Activated B cell treated with CpG ODN at 0.5 μM for 24 hours (primary cell): ENCODE measurements around the gene LMLN. TPM values are rescaled to one million over a fixed set of nuclear protein-coding genes. Genes with fewer than 3 reads are reported as not detected.
"Not testable (repeated sequence)": the region's sequence is repeated elsewhere in the genome, so short reads cannot be mapped to it uniquely, and the experiment has no call there.

ENCODE experiments used
- ATAC-seq: fragments of 200-7000 bp; cut with Tn5 transposase; one replicate; pipeline ENCODE4 v1.10.0; 2021; ENCODE audit warnings: low read depth, mild to moderate bottlenecking, moderate library complexity
- CTCF ChIA-PET: fragments of 350-600 bp; sonication (Branson Sonifier 250); formaldehyde crosslinking; loops from one replicate; lab custom pipeline; 2021; ENCODE audit warnings: antibody characterized with exemption; lab: Charles Lee
- POLR2A ChIA-PET: fragments of 350-600 bp; sonication (Branson Sonifier 250); formaldehyde crosslinking; loops from one replicate; lab custom pipeline; 2021; ENCODE audit warnings: antibody characterized with exemption; lab: Charles Lee
- DNase-seq: peaks from one replicate; pipeline ENCODE4 v3.0.0; 2022
- H3K27ac Mint-ChIP-seq: one replicate; pipeline ENCODE4 v1.8.0; 2020; ENCODE audit warnings: mixed read lengths
- H3K27me3 Mint-ChIP-seq: one replicate; pipeline ENCODE4 v1.8.0; 2021; ENCODE audit warnings: mixed read lengths
- H3K36me3 Mint-ChIP-seq: one replicate; pipeline ENCODE4 v1.8.0; 2021; ENCODE audit warnings: low read depth, mixed read lengths
- H3K4me1 Mint-ChIP-seq: one replicate; pipeline ENCODE4 v1.8.0; 2021; ENCODE audit warnings: mixed read lengths
- H3K4me3 Mint-ChIP-seq: one replicate; pipeline ENCODE4 v1.8.0; 2020; ENCODE audit warnings: mild to moderate bottlenecking, mixed read lengths
- H3K9me3 Mint-ChIP-seq: one replicate; pipeline ENCODE4 v1.8.0; 2020; ENCODE audit warnings: mixed read lengths
- intact Hi-C: fragments of 100-400 bp; cut with micrococcal nuclease; formaldehyde crosslinking; loops from one replicate; pipeline ENCODE4 v1.15.1; 2024
- total RNA-seq: library from RNA; stranded (reverse); gene quantifications from 2 replicates; pipeline ENCODE4 v1.2.3, GENCODE V29; 2022
- TF ChIP-seq, protein P1 (sequence below): fragments of 200-600 bp; IDR thresholded peaks from one replicate; pipeline ENCODE4 v1.8.0; 2022; ENCODE audit warnings: antibody characterized with exemption, mild to moderate bottlenecking

Gene LMLN
- total RNA-seq, 1 donor from 2014 or later, result 4.1 TPM

- intact Hi-C loops, result no loop called here
- ATAC-seq, result no peak
- CTCF ChIA-PET, result no interaction called here
These were observed 88.4 kb downstream of the LMLN start for GRCh38 chr3:198048445-198048844.

DNA sequence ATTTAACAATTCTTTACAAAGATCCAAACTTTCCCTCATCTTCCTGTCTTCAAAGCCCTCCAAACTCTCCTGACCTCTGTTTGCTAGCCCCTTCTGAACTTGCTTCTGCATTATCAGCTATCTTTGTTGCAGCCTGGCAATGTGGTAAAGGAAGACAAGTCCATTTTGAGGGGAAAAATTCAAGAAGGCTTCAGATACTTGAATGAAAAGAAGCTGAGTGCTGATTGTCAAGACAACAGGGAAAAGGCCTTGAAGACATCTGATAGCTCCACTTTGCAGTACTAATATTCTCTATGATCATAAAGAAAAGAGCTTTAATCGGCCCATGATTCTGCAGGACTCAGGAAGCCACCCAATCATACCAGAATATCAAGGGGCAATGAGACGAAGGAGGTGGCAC, 91.8 kb downstream of the LMLN start:
- no peak overlapping the region for H3K4me3 Mint-ChIP-seq
- DNase-seq (no peak), ATAC-seq (no peak)
- peaks cover 2% of the 10 kb centered on the region for H3K9me3 Mint-ChIP-seq
- CTCF ChIA-PET, result no interaction called here
- H3K27ac Mint-ChIP-seq, result no peak overlapping the region
- no peaks in the 10 kb centered on the region for H3K27me3 Mint-ChIP-seq
- TF ChIP-seq, protein P1, sequence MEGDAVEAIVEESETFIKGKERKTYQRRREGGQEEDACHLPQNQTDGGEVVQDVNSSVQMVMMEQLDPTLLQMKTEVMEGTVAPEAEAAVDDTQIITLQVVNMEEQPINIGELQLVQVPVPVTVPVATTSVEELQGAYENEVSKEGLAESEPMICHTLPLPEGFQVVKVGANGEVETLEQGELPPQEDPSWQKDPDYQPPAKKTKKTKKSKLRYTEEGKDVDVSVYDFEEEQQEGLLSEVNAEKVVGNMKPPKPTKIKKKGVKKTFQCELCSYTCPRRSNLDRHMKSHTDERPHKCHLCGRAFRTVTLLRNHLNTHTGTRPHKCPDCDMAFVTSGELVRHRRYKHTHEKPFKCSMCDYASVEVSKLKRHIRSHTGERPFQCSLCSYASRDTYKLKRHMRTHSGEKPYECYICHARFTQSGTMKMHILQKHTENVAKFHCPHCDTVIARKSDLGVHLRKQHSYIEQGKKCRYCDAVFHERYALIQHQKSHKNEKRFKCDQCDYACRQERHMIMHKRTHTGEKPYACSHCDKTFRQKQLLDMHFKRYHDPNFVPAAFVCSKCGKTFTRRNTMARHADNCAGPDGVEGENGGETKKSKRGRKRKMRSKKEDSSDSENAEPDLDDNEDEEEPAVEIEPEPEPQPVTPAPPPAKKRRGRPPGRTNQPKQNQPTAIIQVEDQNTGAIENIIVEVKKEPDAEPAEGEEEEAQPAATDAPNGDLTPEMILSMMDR, result no peak
- intact Hi-C loops, result no loop called here
- H3K36me3 Mint-ChIP-seq, result no peaks in the 10 kb centered on the region
- no peaks in the 10 kb centered on the region for H3K4me1 Mint-ChIP-seq
- POLR2A ChIA-PET, result no interaction called here

More at GRCh38 chr3:198048445-198048844, 88.4 kb downstream of the LMLN start:
- Mint-ChIP-seq H3K4me3 (no peak overlapping the region), H3K4me1 (no peaks in the 10 kb centered on the region), H3K9me3 (peaks cover 2% of the 10 kb centered on the region), H3K27me3 (no peaks in the 10 kb centered on the region), H3K27ac (no peak overlapping the region), H3K36me3 (no peaks in the 10 kb centered on the region)
- TF ChIP-seq, protein P1, result no peak
- no peak for DNase-seq
- POLR2A ChIA-PET, result no interaction called here

GRCh38 chr3:198053462-198053861, 93.4 kb downstream of the LMLN start:
- DNase-seq, intact Hi-C loops, H3K36me3 Mint-ChIP-seq, H3K9me3 Mint-ChIP-seq, H3K27ac Mint-ChIP-seq, H3K27me3 Mint-ChIP-seq, CTCF ChIA-PET, H3K4me1 Mint-ChIP-seq, H3K4me3 Mint-ChIP-seq, ATAC-seq, POLR2A ChIA-PET: not testable (repeated sequence)

DNA sequence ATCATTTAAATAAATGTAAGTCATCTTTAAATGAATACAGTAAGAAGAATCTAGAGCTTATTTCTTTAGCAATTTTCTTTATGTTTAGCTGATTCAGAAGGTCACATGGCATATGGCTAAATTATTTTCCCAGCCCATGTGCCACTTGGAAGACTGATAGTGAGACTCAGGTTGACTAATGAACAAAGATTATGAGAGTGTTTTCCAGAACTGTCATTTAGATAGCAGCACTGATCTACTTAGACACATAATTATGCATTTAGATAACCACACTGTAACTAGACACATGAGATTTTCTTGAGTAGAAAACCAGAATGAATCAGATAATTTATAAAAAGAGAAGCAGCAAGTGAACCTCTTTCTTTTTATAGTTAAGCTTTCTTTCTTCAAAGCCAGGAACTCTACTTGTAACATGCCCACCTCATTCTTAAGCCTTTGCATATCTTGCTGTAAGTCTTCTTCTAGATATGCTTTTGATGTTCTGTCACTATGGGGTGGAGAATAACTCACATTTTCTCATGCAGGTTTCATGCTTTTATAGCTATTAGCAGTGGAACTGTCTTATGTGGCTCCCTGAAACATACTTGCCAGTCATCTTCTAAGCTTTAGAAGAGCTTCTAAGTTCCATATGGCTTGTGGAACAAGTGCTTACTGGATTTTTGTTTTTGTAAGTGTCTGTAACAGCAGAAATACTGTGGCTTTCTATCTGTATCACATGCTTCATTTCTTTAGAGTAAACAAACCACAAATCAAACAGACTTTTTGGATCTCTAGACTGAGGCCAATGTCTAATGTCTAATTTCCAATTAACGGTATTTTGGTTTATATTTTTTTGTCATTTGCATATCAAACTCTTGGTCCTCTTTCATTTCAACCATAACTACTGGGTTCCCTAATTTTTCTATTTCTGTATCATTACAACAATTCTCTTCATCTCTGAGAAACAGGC, 101.4 kb downstream of the LMLN start:
- H3K4me3 Mint-ChIP-seq, result no peak overlapping the region
- H3K27ac Mint-ChIP-seq, result no peak overlapping the region
- ATAC-seq (no peak), DNase-seq (no peak)
- POLR2A ChIA-PET, result no interaction called here
- CTCF ChIA-PET, result interaction anchor here (2.2 kb wide), 1 partner anchor 19 kb away, joined by 11 read pairs; no protein-coding TSS in a partner anchor
- H3K9me3 Mint-ChIP-seq, result no peaks in the 10 kb centered on the region
- intact Hi-C loops, result no loop called here
- H3K36me3 Mint-ChIP-seq, result no peaks in the 10 kb centered on the region
- H3K4me1 Mint-ChIP-seq, result peaks cover 8% of the 10 kb centered on the region
- TF ChIP-seq, protein P1, result no peak
- peaks cover 3% of the 10 kb centered on the region for H3K27me3 Mint-ChIP-seq

DNA sequence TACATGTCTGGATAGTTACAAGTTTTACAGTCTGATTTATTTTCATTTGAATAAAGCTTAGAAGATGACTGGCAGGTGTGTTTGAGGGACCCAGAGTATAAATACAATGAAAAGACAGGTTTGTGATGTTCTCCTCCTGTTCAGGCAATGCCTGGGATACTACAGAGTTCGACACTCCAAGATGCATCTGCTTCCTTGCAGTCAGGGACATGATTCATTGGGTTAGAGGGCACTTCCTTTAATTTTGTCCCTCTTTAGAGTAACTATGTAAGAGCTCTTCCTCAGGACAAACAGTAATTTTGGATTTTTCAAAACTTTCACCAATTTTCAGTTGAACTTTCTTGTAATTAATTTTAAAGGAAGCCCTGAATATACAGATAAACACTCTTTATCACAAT, 102.0 kb downstream of the LMLN start:
- CTCF ChIA-PET, result interaction anchor here (2.2 kb wide), 1 partner anchor 18 kb away, joined by 11 read pairs; no protein-coding TSS in a partner anchor
- Mint-ChIP-seq H3K36me3 (no peaks in the 10 kb centered on the region), H3K27ac (no peak overlapping the region), H3K9me3 (no peaks in the 10 kb centered on the region), H3K27me3 (peaks cover 2% of the 10 kb centered on the region), H3K4me1 (peaks cover 15% of the 10 kb centered on the region), H3K4me3 (no peak overlapping the region)
- TF ChIP-seq, protein P1, result no peak
- no peak for ATAC-seq
- no peak for DNase-seq
- POLR2A ChIA-PET, result no interaction called here
- intact Hi-C loops, result no loop called here
